Measurements from ENCODE around the gene DGKG. TPM values are rescaled to one million over a fixed set of nuclear protein-coding genes. Genes with fewer than 3 reads are reported as not detected.

Gene DGKG
- total and polyA plus RNA-seq, 8 donors = 4.2 to 7.6 (median 5.5) TPM

DNA sequence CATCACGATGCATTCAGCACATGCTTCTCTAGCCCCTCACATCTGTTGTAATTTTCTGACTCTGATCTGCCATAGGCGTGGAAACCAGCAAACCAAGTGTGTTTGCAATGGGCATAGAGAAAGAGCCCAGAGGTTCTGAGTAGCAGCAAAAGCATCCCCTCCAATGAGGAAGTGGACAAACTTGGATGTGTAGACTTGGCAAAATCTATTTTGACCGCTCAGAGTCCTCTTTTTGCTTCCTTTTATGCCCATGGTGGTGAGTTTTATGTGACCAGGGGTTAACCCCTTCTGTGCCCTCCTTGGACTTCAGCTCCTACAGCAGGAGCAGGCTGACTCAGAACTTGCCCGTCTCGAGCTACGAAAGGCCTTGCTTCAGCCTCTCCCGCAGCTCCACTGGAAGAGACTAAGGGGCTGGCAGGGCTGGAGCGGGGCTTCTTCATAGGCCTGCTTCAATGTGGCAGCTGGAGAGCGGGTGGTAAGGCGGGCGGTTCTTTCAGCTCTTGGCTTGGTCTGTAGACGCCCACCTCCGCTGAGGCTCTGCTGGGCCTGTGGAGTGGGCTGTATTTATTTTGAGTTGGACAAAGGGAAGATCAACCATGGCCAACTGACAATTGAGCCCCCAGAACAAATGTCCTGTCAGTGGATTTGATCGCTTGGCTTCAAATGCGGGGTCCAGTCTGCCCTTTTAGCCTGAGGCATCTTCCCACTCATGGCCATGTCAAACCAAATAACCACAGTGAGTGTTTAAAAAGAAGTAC lies 246.6 kb downstream of the DGKG start:
- ATAC-seq = no peak
- no peak for DNase-seq
- intact Hi-C loops (cut with DNase I) = no loop called here

DNA sequence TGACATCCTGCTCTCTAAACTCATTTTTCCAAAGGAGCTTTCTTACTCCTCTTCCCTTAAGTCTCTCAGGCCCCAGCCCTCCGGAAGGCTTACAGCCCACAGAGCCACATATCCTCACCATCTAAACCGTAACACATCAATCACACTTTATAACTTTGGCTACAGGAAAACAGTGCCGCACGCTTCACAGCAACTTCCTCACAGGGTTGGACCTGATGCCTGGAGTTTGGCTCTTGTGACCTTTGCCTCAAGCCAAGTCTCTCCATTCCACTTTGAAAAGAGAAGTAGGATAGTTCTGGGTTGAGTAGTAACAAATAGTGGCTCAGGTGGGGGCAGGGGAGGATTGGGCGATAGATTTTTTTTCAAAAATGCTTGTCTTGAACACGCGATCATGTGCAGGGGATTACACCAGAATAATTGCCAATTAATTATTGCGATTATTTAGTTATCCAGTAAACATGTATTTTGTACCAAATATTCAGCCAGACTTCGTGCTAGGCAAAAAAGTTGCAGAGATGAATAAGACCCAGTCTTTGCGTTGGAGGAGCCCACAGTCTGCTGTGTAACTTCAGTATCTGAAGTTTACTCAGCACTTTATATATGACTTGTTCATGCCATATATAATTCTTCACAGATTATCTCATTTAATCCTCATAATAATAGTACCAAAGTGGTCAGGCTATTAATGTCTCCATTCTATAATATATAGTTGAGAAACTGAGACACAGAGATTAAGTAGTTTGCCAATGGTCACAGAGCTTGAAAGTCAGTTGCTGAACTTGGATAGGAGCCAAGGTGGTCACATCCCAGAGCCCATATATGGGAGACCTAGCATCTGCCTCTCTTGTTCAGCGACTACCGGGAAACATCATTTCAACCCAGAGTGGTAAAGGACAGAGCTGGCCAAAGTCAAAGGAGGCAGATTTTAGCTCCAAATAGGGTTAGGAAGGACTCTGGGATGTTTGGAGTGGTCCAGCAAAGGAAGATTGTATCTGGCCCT lies 250.8 kb downstream of the DGKG start:
- Histone ChIP-seq H3K9me3 (no peaks in the 10 kb centered on the region), H3K36me3 (no peaks in the 10 kb centered on the region), H3K27me3 (peaks cover 5 to 73% of the 10 kb centered on the region in 2 donors), H3K4me3 (no peak overlapping the region), H3K4me1 (peaks cover 14 to 28% of the 10 kb centered on the region in 2 donors), H3K27ac (no peak overlapping the region)
- TF ChIP-seq, protein P1, sequence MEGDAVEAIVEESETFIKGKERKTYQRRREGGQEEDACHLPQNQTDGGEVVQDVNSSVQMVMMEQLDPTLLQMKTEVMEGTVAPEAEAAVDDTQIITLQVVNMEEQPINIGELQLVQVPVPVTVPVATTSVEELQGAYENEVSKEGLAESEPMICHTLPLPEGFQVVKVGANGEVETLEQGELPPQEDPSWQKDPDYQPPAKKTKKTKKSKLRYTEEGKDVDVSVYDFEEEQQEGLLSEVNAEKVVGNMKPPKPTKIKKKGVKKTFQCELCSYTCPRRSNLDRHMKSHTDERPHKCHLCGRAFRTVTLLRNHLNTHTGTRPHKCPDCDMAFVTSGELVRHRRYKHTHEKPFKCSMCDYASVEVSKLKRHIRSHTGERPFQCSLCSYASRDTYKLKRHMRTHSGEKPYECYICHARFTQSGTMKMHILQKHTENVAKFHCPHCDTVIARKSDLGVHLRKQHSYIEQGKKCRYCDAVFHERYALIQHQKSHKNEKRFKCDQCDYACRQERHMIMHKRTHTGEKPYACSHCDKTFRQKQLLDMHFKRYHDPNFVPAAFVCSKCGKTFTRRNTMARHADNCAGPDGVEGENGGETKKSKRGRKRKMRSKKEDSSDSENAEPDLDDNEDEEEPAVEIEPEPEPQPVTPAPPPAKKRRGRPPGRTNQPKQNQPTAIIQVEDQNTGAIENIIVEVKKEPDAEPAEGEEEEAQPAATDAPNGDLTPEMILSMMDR (IDR thresholded peaks at IDR 0.05) = no peak
- DNase-seq (peak in 1 of 4 donors; percentile 40), ATAC-seq (no peak)
- intact Hi-C loops (cut with DNase I) = no loop called here

More for the DNA sequence above, 246.6 kb downstream of the DGKG start:
- Histone ChIP-seq H3K27ac (no peak overlapping the region), H3K27me3 (peaks cover 5 to 52% of the 10 kb centered on the region in 2 donors), H3K4me3 (no peak overlapping the region), H3K36me3 (no peaks in the 10 kb centered on the region), H3K9me3 (no peaks in the 10 kb centered on the region), H3K4me1 (peaks cover 4 to 5% of the 10 kb centered on the region in 2 donors)
- TF ChIP-seq, protein P1 (IDR thresholded peaks at IDR 0.05) = no peak

DNA sequence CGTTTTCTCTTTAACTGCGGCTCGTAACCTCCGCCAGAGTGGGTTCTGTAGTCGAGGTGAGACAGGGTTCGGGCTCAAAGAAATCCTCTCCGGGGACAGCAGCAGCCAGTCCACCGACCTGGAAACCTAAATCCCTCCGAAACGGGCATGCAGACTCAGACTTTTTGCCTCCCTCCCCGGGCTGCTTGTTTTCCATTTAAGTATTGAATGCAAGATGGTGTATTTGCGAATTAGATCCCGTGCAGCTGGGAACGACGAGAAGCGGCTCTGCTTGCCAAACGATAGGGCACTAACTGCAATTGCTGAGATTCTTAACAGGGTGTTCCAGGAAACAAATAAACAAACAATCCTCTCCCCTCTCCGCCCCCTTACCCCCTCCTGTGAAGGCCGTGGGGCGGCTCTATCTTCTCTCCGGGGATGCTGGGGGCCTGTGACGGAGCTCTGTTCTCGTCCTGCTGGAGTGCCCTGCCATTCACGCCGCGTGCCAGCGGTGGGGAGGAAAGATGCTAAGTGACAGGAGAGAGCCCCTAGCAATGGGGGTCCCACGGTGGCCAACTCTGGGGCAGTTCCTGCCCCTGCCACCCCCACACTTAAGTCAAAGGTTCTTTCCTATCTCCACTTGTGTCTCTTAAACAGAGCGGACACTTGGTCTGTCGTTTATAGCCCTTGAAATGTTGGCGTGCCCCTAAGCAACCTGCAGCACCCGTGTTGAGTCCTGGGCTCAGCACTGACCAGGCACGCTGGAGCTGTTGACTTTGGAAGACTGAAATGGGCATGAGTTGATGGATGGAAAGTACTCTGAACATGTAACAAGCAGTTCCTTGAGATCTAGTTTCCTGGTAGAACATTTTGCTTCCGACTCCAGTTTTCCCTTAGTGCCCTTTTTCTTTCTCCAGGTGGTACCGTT lies 251.9 kb downstream of the DGKG start:
- Histone ChIP-seq H3K4me3 (peak overlapping the region; percentile 30 to 77), H3K4me1 (peaks cover 14 to 37% of the 10 kb centered on the region in 2 donors), H3K9me3 (no peaks in the 10 kb centered on the region), H3K27ac (peak overlapping the region; percentile 81 to 82), H3K36me3 (no peaks in the 10 kb centered on the region), H3K27me3 (peaks cover 5 to 84% of the 10 kb centered on the region in 2 donors)
- peak in 3 of 4 donors; percentile 67 to 84 (median 78) for DNase-seq
- TF ChIP-seq, protein P1 (IDR thresholded peaks at IDR 0.05) = no peak
- no peak for ATAC-seq
- intact Hi-C loops (cut with DNase I) = no loop called here

DNA sequence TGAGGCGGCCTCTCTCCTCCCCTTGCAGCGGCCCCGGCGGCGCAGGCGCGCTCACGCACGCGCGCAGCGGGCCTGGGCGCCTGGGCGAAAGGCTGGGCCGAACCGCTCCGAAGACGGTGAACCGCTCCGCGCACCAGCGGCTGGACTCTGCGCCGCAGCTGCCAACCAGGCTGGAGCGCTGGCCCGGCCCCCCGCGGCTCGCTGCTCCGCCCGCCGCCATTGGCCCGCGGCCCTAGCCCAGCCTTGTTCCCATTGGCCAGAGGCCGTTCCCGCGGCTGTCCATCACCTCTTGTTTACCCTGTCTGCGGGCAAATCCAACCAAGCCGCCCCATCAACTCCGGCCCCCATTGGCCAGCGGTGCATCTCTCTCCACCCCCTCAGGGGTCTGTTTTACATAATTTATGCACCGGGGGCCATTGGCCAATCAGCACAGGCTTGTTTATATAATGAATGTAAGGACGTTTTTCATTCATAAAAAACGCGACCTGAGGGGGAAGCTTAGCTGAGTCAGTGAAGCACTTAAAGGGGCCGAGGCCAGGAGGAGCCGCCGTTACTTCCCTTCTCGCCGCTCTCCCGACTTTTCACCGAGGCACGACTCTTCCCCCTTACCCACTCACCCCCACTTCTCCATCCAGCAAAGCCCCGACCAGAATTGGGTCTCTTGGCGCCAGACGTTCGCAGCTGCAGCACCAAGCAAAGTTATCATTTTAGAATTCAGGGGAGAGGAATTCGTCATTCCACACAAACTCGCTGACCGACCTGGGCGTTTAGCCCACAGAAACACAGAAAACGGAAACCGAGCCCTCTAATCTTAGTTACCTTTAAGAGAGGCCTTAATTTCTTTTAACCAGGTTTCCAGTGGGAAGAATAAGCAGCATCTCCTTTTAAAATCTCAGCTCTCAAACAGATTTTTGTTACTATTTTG lies 252.8 kb downstream of the DGKG start, which contains the start of gene ETV5:
ETV5 (minus strand) TSS at position 149 of the 925 bp plus-strand sequence. CDS start 3,221 bp downstream, outside the sequence.
- ATAC-seq (peak; percentile 91), DNase-seq (peak; percentile 98 to 99 (median 98))
- Histone ChIP-seq H3K27me3 (peaks cover 5 to 90% of the 10 kb centered on the region in 2 donors), H3K36me3 (no peaks in the 10 kb centered on the region), H3K9me3 (no peaks in the 10 kb centered on the region), H3K27ac (peak within 1 kb of the TSS; percentile 81 to 83), H3K4me3 (peak within 1 kb of the TSS; percentile 77 to 79), H3K4me1 (peaks cover 14 to 38% of the 10 kb centered on the region in 2 donors)
- intact Hi-C loops (cut with DNase I) = no loop called here
- TF ChIP-seq, protein P1 (IDR thresholded peaks at IDR 0.05) = peak in 1 of 2 donors; percentile 32

All from left lung (tissue), 10 donors.